BJ (cell line): ENCODE results near the gene LRPAP1. TPM values are rescaled to one million over a fixed set of nuclear protein-coding genes. Genes with fewer than 3 reads are reported as not detected.
"Not testable (repeated sequence)": the region's sequence is repeated elsewhere in the genome, so short reads cannot be mapped to it uniquely, and the experiment has no call there.

ENCODE experiments used
- CTCF ChIA-PET: fragments of 350-600 bp; formaldehyde crosslinking; extraction: SDS; loops from one replicate; lab custom pipeline; 2021; ENCODE audit warnings: antibody characterized with exemption, inconsistent platforms; lab: Yijun Ruan, JAX
- POLR2A ChIA-PET: fragments of 300-600 bp; sonication (Branson Sonifier 250); formaldehyde crosslinking; extraction: SDS; loops from one replicate; lab custom pipeline; 2021; ENCODE audit warnings: antibody characterized with exemption; lab: Charles Lee
- DNase-seq: peaks from one replicate; pipeline ENCODE4 v3.0.0-alpha.2; 2011; ENCODE audit warnings: low read depth
- H3K27me3 ChIP-seq: 2 replicates; pipeline ENCODE4 v1.6.0; 2011; ENCODE audit warnings: low read length; ENCODE audit not compliant: control insufficient read depth, insufficient read depth
- H3K36me3 ChIP-seq: 2 replicates; pipeline ENCODE4 v1.5.1; 2011; ENCODE audit warnings: low read length; ENCODE audit not compliant: control insufficient read depth, insufficient read depth
- H3K4me3 ChIP-seq: 2 replicates; pipeline ENCODE4 v1.5.1; 2011; ENCODE audit warnings: low read depth, mild to moderate bottlenecking, control low read depth, low read length
- polyA plus RNA-seq: library from polyadenylated mRNA; depleted of rRNA; stranded (reverse); fragments of >200 nt; gene quantifications from 2 replicates; pipeline ENCODE4 v1.2.3, GENCODE V29; 2011
- TF ChIP-seq, protein P1 (sequence below): IDR thresholded peaks from 2 replicates; pipeline ENCODE4 v1.5.1; 2011; ENCODE audit warnings: low read depth, mild to moderate bottlenecking, control low read depth, inconsistent platforms, low read length, moderate library complexity; ENCODE audit not compliant: insufficient read depth

Gene LRPAP1
- polyA plus RNA-seq, 1 experiment, result 275 TPM

DNA sequence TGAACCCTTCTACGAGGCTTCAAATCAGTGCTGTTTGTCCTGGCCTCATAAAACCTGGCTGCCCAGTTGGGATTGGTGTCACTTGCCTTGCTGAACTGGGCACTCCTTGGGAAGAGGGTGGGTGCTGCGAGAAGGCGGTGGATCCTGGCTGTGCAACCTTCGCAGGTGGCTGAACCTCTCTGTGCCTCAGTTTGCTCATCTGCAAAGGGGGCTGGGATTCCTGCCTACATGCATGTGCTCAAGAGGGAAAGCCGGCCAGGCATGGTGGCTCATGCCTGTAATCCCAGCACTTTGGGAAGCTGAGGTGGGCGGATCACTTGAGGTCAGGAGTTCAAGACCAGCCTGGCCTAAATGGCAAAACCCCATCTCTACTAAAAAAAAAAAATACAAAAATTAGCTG is 17.8 kb upstream of the LRPAP1 start:
- H3K36me3 ChIP-seq, DNase-seq, H3K27me3 ChIP-seq, CTCF ChIA-PET, H3K4me3 ChIP-seq, POLR2A ChIA-PET: not testable (repeated sequence)

DNA sequence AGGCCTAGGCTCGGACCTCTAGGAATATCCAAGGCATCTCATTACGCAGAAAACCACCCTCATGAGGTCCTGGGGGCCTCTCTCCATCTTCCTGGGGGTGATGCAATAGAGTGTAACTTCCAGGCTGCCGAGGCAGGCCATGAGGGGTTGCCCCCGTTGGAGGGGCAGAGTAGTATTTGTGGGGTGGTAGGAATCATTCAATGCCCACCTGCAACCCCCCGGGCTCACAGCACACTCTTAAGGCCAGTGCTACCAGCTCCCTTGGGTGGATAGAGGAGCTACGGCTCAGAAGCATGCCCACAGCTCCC is 17.4 kb upstream of the LRPAP1 start:
- H3K4me3 ChIP-seq, DNase-seq, CTCF ChIA-PET, POLR2A ChIA-PET, H3K27me3 ChIP-seq, H3K36me3 ChIP-seq: not testable (repeated sequence)

DNA sequence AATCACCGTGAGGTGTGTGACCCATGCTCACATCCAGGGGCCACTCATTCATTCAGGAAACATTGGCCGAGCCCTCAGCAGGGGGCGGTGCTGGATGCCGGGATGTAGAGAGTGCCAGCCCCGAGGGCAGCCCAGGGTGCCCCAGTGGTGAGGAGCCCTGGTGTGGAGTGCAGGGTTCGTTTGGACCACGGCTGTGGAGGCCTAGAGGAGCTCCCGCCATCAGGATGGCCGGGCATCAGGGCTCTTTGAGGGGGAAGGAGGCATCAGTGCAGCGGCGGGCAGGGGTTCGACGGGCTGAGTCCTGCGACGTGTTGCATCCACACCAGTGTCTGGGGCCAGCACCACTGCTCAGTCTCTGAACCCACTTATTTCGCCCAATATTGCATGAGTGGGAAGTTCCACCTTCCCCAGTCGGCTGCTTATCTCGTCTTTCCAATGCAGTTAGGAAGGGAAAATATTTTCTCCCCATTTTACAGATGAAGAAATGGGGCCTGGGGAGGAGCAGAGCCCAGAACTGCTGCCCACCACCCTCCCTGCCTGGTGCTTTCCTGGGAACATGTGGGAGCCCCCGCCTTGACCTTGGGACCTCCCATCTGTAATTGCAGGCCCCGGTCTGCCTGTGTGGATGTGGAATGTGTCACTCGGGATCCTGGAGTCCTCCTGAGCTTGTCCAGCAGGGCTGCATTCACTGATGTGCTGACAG is 16.9 kb upstream of the LRPAP1 start:
- H3K36me3 ChIP-seq, CTCF ChIA-PET, H3K4me3 ChIP-seq, H3K27me3 ChIP-seq, POLR2A ChIA-PET, DNase-seq: not testable (repeated sequence)

DNA sequence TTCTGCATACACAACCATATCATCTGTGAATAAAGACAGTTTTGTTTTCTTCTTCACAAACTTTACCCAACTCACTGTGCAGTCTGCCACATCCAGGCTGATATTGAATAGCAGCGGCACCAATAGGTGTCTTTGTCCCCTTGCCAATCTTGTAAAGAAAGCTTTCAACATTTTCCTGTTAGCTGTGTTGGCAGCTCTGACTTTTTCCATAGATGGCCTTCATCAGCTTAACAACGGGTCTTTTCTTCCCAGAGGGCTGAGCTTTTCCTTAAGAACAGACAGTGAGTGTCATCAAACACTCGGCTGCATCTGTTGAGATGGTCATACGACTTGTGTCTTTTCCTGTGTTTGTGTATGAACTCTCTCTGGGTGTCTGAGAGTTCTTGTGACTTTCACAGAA is 14.5 kb upstream of the LRPAP1 start:
- H3K27me3 ChIP-seq, DNase-seq, H3K36me3 ChIP-seq, POLR2A ChIA-PET, CTCF ChIA-PET, H3K4me3 ChIP-seq: not testable (repeated sequence)

DNA sequence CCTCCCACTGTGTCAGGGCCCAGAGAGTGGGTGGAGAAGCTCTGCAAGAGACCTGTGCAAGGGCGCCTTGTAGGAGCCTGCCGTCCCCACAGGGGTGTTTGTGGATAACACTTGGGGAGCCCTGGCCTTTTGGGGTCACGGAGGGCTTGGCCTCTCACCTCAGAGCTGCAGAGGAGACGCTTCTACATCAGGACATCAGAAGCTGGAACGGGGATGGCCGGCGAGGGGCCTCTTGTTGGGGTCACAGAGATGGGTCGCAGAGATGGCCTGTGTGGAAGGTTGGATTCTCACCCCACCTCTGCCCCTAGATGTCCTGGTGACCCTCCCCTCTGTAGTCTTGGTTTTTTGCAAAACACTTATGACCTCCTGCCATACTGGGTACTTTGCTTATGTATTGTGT is 13.1 kb upstream of the LRPAP1 start:
- H3K27me3 ChIP-seq, POLR2A ChIA-PET, DNase-seq, H3K4me3 ChIP-seq, CTCF ChIA-PET, H3K36me3 ChIP-seq: not testable (repeated sequence)

GRCh38 chr4:3544259-3545025 is 12.2 kb upstream of the LRPAP1 start:
- H3K27me3 ChIP-seq, DNase-seq, H3K4me3 ChIP-seq, CTCF ChIA-PET, POLR2A ChIA-PET, H3K36me3 ChIP-seq: not testable (repeated sequence)

DNA sequence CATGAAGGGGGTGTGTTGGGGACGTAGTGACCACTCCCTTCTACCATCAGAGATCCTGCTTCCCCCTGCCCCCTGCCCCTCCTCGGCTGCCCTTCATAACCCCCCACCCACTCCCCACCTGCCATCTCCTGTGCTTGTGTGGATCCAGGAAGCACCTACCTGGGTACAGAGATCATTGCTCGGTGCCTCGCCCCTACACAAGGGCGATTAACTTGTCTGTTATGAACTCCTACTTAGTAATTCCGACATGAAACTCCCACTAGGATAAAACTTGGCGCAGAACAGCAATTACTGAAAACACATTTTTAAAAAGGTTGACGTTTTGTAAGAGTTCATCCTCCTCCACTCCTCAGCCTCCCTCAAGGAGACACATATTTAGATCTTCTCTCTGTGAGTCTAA is 11.2 kb upstream of the LRPAP1 start:
- H3K36me3 ChIP-seq, H3K4me3 ChIP-seq, DNase-seq, POLR2A ChIA-PET, H3K27me3 ChIP-seq, CTCF ChIA-PET: not testable (repeated sequence)

DNA sequence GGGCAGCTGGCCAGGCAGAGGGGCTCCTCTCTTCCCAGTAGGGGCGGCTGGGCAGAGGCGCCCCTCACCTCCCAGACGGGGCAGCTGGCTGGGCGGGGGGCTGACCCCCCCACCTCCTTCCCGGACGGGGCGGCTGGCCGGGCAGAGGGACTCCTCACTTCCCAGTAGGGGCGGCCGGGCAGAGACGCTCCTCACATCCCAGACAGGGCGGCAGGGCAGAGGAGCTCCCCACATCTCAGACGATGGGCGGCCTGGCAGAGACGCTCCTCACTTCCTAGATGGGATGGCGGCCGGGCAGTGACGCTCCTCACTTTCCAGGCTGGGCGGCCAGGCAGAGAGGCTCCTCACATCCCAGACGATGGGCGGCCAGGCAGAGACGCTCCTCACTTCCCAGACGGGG is 6.7 kb upstream of the LRPAP1 start:
- H3K4me3 ChIP-seq, DNase-seq, CTCF ChIA-PET, H3K27me3 ChIP-seq, H3K36me3 ChIP-seq, POLR2A ChIA-PET: not testable (repeated sequence)

GRCh38 chr4:3535812-3536211 is 3.6 kb upstream of the LRPAP1 start:
- CTCF ChIA-PET, result not testable (repeated sequence)

DNA sequence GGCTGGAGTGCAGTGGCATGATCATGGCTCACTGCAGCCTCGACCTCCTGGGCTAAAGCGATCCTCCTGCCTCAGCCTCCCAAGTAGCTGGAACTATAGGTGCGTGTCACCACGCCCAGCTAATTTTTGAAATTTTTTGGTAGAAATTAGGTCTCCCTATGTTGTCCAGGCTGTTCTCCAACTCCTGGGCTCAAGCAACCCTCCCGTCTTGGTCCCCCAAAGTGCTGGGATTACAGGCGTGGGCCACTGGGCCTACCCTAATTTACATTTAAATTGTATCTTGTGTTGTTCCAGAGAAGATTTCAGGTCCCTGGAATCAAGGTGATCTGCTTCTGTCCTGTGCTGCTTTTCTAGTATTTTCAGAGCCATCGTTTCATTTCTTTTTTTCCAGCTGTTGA is 1.2 kb upstream of the LRPAP1 start:
- Histone ChIP-seq H3K36me3 (peaks cover 7% of the 10 kb centered on the region), H3K27me3 (no peaks in the 10 kb centered on the region), H3K4me3 (no peak overlapping the region)
- no peak for DNase-seq
- TF ChIP-seq, protein P1, sequence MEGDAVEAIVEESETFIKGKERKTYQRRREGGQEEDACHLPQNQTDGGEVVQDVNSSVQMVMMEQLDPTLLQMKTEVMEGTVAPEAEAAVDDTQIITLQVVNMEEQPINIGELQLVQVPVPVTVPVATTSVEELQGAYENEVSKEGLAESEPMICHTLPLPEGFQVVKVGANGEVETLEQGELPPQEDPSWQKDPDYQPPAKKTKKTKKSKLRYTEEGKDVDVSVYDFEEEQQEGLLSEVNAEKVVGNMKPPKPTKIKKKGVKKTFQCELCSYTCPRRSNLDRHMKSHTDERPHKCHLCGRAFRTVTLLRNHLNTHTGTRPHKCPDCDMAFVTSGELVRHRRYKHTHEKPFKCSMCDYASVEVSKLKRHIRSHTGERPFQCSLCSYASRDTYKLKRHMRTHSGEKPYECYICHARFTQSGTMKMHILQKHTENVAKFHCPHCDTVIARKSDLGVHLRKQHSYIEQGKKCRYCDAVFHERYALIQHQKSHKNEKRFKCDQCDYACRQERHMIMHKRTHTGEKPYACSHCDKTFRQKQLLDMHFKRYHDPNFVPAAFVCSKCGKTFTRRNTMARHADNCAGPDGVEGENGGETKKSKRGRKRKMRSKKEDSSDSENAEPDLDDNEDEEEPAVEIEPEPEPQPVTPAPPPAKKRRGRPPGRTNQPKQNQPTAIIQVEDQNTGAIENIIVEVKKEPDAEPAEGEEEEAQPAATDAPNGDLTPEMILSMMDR, result no peak
- ChIA-PET POLR2A (no interaction called here), CTCF (interaction anchor here (0.7 kb wide), 1 partner anchor 19 kb away, joined by 4 read pairs; no protein-coding TSS in a partner anchor)

More at GRCh38 chr4:3535812-3536211, 3.6 kb upstream of the LRPAP1 start:
- H3K36me3 ChIP-seq, POLR2A ChIA-PET, H3K27me3 ChIP-seq, H3K4me3 ChIP-seq, DNase-seq: not testable (repeated sequence)
